ENCODE data around the gene NRCAM.

NRCAM gene

GRCh38 chr7:108299251-108299973, 156.8 kb downstream of the NRCAM start (continued):
- no peak for TF ChIP-seq ZNF529 (tag by site-specific recombination; IDR thresholded peaks at IDR 0.05; ENCODE audit: insufficient replicate concordance)
- TF ChIP-seq ZNF341 (tag by site-specific recombination; IDR thresholded peaks at IDR 0.05; ENCODE audit: low read depth) = no peak
- no peak for TF ChIP-seq ZNF830 (tag by site-specific recombination; IDR thresholded peaks at IDR 0.05; ENCODE audit: low read depth)
- no peak for TF ChIP-seq ZNF658 (tag by site-specific recombination; IDR thresholded peaks at IDR 0.05)
- TF ChIP-seq ZSCAN18 (tag by site-specific recombination; IDR thresholded peaks at IDR 0.05) = no peak
- TF ChIP-seq ZNF621 (tag by site-specific recombination; IDR thresholded peaks at IDR 0.05) = no peak
- TF ChIP-seq ZBTB44 (tag by site-specific recombination; IDR thresholded peaks at IDR 0.05) = no peak
- no peak for TF ChIP-seq OVOL3 (tag by site-specific recombination; IDR thresholded peaks at IDR 0.05)

- no peak for TF ChIP-seq ZNF146 (tag by site-specific recombination; IDR thresholded peaks at IDR 0.05)
- no peak for TF ChIP-seq PATZ1 (tag by site-specific recombination; IDR thresholded peaks at IDR 0.05)
- TF ChIP-seq ZNF239 (tag by site-specific recombination; IDR thresholded peaks at IDR 0.05) = no peak
- no peak for TF ChIP-seq ZNF658 (tag by site-specific recombination; IDR thresholded peaks at IDR 0.05)
- TF ChIP-seq GLIS1 (tag by site-specific recombination; IDR thresholded peaks at IDR 0.05) = no peak
- TF ChIP-seq ZNF280C (tag by site-specific recombination; IDR thresholded peaks at IDR 0.05) = no peak
- peaks cover 10% of the 10 kb centered on the region; the same call in 1 of the 2 replicates for H3K4me1 ChIP-seq (ENCODE audit: control insufficient read depth, insufficient read depth, low read length)
- no peak overlapping the region for H3K4me3 ChIP-seq (ENCODE audit: low read depth, low read length)
- no peak overlapping the region for H3K27ac ChIP-seq (ENCODE audit: extremely low read depth, low read depth, low read length)
- H3K9me3 ChIP-seq (ENCODE audit: control insufficient read depth, insufficient read depth, low read depth, low read length) = no peaks in the 10 kb centered on the region
- no peaks in the 10 kb centered on the region for H3K36me3 ChIP-seq (ENCODE audit: control insufficient read depth in 2 of 2, insufficient read depth in 1 of 2, low read length in 2 of 2)
- POLR2A ChIA-PET = no interaction called here
- CTCF ChIA-PET = no interaction called here
These were observed 159.3 kb downstream of the NRCAM start for GRCh38 chr7:108296911-108297310.

GRCh38 chr7:108294595-108294994, 161.6 kb downstream of the NRCAM start:
- POLR2A ChIA-PET = no interaction called here
- Histone ChIP-seq H3K27ac (ENCODE audit: extremely low read depth, low read depth, low read length) (no peak overlapping the region), H3K4me3 (ENCODE audit: low read depth, low read length) (no peak overlapping the region), H3K4me1 (ENCODE audit: control insufficient read depth, insufficient read depth, low read length) (peaks cover 14% of the 10 kb centered on the region; the same call in 1 of the 2 replicates), H3K36me3 (ENCODE audit: control insufficient read depth in 2 of 2, insufficient read depth in 1 of 2, low read length in 2 of 2) (no peaks in the 10 kb centered on the region), H3K9me3 (ENCODE audit: control insufficient read depth, insufficient read depth, low read depth, low read length) (no peaks in the 10 kb centered on the region)
- no peak for TF ChIP-seq ZNF701 (tag by site-specific recombination; IDR thresholded peaks at IDR 0.05)
- TF ChIP-seq ELK4 (IDR thresholded peaks at IDR 0.05; ENCODE audit: borderline replicate concordance, low read depth, low read length) = 0 out of 2 replicates have a peak, but pooled peaks have one; percentile 40
- CTCF ChIA-PET = interaction anchor here (1.1 kb wide), 1 partner anchor 73 kb away, joined by 3 read pairs; no protein-coding TSS in a partner anchor
